ENCODE measurements around the gene ITGA1.
"Not testable (repeated sequence)": the region's sequence is repeated elsewhere in the genome, so short reads cannot be mapped to it uniquely, and the experiment has no call there.

Gene ITGA1

GRCh38 chr5:52861368-52861767 lies 73.7 kb downstream of the ITGA1 start:
- no peak for DNase-seq (ENCODE audit: low read depth in 3 of 3, low spot score in 1 of 3)

- no peak for DNase-seq (ENCODE audit: low read depth in 3 of 3, low spot score in 1 of 3)
Measured at GRCh38 chr5:52863715-52864290, 76.1 kb downstream of the ITGA1 start.

GRCh38 chr5:52864371-52864770 lies 76.7 kb downstream of the ITGA1 start:
- no peak for DNase-seq (ENCODE audit: low read depth in 3 of 3, low spot score in 1 of 3)

GRCh38 chr5:52864884-52865283 lies 77.2 kb downstream of the ITGA1 start:
- no peak for DNase-seq (ENCODE audit: low read depth in 3 of 3, low spot score in 1 of 3)

GRCh38 chr5:52865991-52866390 lies 78.3 kb downstream of the ITGA1 start:
- not testable (repeated sequence) for DNase-seq (ENCODE audit: low read depth in 3 of 3, low spot score in 1 of 3)

- DNase-seq (ENCODE audit: low read depth in 3 of 3, low spot score in 1 of 3), result no peak
Measured at GRCh38 chr5:52867809-52868208, 80.1 kb downstream of the ITGA1 start.

- DNase-seq (ENCODE audit: low read depth in 3 of 3, low spot score in 1 of 3), result no peak
Measured at GRCh38 chr5:52868417-52868816, 80.7 kb downstream of the ITGA1 start.

GRCh38 chr5:52869391-52869790 lies 81.7 kb downstream of the ITGA1 start:
- no peak for DNase-seq (ENCODE audit: low read depth in 3 of 3, low spot score in 1 of 3)

GRCh38 chr5:52870448-52870847 lies 82.7 kb downstream of the ITGA1 start:
- DNase-seq (ENCODE audit: low read depth in 3 of 3, low spot score in 1 of 3), result no peak

GRCh38 chr5:52875827-52876226 lies 88.1 kb downstream of the ITGA1 start:
- DNase-seq (ENCODE audit: low read depth in 3 of 3, low spot score in 1 of 3), result no peak

- DNase-seq (ENCODE audit: low read depth in 3 of 3, low spot score in 1 of 3), result no peak
Measured at GRCh38 chr5:52876456-52876855, 88.7 kb downstream of the ITGA1 start.

GRCh38 chr5:52878656-52879055 lies 90.9 kb downstream of the ITGA1 start:
- no peak for DNase-seq (ENCODE audit: low read depth in 3 of 3, low spot score in 1 of 3)

- no peak for DNase-seq (ENCODE audit: low read depth in 3 of 3, low spot score in 1 of 3)
Measured at GRCh38 chr5:52880541-52880940, 92.8 kb downstream of the ITGA1 start.

- no peak for DNase-seq (ENCODE audit: low read depth in 3 of 3, low spot score in 1 of 3)
Measured at GRCh38 chr5:52881468-52881867, 93.8 kb downstream of the ITGA1 start.

GRCh38 chr5:52883110-52883509 lies 95.4 kb downstream of the ITGA1 start:
- DNase-seq (ENCODE audit: low read depth in 3 of 3, low spot score in 1 of 3), result no peak

- DNase-seq (ENCODE audit: low read depth in 3 of 3, low spot score in 1 of 3), result no peak
Measured at GRCh38 chr5:52884453-52884852, 96.7 kb downstream of the ITGA1 start.

GRCh38 chr5:52885614-52886013 lies 97.9 kb downstream of the ITGA1 start:
- no peak for DNase-seq (ENCODE audit: low read depth in 3 of 3, low spot score in 1 of 3)

- DNase-seq (ENCODE audit: low read depth in 3 of 3, low spot score in 1 of 3), result no peak
Measured at GRCh38 chr5:52886206-52886605, 98.5 kb downstream of the ITGA1 start.

GRCh38 chr5:52887066-52887465 lies 99.3 kb downstream of the ITGA1 start:
- DNase-seq (ENCODE audit: low read depth in 3 of 3, low spot score in 1 of 3), result no peak

GRCh38 chr5:52888363-52888762 lies 100.6 kb downstream of the ITGA1 start:
- DNase-seq (ENCODE audit: low read depth in 3 of 3, low spot score in 1 of 3), result no peak

GRCh38 chr5:52892242-52892878 lies 104.6 kb downstream of the ITGA1 start:
- DNase-seq (ENCODE audit: low read depth in 3 of 3, low spot score in 1 of 3), result no peak

GRCh38 chr5:52893105-52893504 lies 105.4 kb downstream of the ITGA1 start:
- no peak for DNase-seq (ENCODE audit: low read depth in 3 of 3, low spot score in 1 of 3)

- DNase-seq (ENCODE audit: low read depth in 3 of 3, low spot score in 1 of 3), result no peak
Measured at GRCh38 chr5:52893863-52894262, 106.1 kb downstream of the ITGA1 start.
